Glomerular endothelial cell (primary cell): Measurements from ENCODE around the gene ADAM12. TPM values are rescaled to one million over a fixed set of nuclear protein-coding genes. Genes with fewer than 3 reads are reported as not detected.
"Not testable (repeated sequence)": the region's sequence is repeated elsewhere in the genome, so short reads cannot be mapped to it uniquely, and the experiment has no call there.

Experiments
- DNase-seq: peaks from one replicate; pipeline ENCODE4 v3.0.0-alpha.2; 2011; ENCODE audit warnings: low read depth, low spot score; ENCODE audit errors: extremely low read depth
- total RNA-seq: library from RNA; depleted of rRNA; stranded (reverse); fragments of >200 nt; gene quantifications from 2 replicates; pipeline ENCODE4 v1.2.3, GENCODE V29; 2015

The ADAM12 gene
- total RNA-seq, 1 donor from 2014 or later, result 15.4 TPM

DNA sequence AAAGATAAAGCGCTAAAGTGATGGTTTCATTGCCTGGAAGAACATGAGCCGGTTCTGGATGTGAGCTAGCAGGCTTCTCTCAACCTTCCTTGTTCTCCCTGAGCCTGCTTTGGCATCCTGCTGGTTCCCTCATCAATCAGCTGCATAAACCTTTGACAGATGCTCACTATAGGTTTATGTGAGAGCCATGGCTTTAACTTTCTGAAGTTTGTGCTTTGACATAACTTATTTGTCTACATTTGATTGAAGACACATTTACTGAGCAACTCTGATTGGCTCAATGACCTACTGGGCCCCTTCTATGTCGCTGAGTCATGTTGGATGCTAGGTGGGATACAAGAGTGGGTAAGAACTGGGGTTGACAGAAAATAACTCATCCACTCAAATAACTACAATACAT, 192.0 kb downstream of the ADAM12 start:
- DNase-seq, result no peak

DNA sequence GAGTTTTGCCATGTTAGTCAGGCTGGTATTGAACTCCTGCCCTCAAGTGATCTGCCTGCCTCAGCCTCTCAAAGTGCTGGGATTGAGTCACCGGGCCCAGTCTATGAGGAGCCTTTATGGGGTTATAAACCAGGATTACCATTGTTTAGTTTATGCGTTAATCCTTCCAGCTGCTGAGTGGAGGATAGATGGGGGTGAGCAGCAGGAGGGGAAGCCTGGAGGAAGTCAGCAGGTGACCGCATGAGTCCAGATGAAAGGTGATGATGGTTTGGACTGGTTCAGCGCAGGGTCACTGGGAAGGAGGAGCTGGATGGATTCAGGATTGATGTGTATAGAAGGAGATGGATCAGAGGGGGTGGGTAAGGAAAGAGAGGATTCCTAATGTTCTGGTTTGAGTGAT, 197.1 kb downstream of the ADAM12 start:
- DNase-seq, result no peak

DNA sequence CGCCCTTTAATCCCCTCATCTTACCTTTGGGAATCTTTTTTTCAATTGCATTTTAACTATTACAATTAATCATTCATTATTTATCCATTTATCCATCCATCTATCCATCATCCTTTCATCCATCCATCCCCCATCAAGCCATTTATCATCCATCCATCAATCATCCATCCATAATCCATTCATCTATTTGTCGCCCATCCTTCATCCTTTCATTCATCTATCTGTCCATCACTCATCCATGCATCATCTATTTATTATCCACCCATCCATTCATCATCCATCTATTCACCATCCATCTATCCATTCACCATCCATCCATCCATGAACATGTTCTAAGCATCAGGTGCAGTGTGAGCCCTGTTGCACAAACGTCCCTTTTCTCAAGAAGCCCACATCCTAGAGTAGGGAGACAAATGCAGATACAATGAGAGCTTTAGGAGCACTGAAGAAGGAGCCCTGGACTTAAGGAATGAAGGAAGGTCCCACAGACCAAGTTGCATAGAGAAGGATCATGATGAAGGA, 199.5 kb downstream of the ADAM12 start:
- no peak for DNase-seq

DNA sequence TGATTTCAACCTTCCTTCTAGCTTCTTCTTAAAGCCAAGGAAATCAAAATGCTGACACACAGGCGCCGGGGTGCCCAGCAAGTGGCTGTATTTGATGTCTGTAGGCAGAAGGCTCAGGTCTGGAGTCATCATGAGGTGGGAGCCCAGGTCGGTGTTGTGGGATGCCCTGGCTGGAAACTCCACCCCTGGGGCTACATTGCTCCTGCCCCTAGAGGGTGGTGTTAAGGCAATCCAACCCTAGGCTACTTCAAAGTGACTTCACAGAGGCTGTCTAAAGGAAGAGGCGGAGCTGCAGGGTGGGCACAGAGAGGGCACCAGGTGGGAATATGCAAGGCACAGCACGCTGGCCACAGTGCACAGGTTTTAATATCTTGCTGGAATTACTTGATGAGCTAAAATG, 200.9 kb downstream of the ADAM12 start:
- no peak for DNase-seq

DNA sequence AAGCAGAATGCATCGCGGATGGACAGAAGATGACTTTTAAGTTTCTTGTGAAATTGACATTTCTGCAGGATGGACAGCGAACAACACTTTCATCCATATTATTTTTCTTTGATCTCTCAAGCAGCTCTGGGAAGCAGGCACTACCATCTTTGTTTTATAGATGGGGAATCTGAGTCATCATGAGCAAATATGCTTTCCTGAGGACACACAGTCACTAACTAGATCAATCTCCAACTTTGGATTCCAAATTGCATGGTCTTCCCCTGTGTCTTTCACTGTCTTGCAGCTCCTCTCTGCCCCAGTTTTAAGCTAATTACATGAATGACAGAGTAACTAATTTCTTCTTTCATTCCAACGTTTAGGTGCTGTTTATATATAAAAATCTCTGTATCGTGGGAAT, 201.5 kb downstream of the ADAM12 start:
- no peak for DNase-seq

DNA sequence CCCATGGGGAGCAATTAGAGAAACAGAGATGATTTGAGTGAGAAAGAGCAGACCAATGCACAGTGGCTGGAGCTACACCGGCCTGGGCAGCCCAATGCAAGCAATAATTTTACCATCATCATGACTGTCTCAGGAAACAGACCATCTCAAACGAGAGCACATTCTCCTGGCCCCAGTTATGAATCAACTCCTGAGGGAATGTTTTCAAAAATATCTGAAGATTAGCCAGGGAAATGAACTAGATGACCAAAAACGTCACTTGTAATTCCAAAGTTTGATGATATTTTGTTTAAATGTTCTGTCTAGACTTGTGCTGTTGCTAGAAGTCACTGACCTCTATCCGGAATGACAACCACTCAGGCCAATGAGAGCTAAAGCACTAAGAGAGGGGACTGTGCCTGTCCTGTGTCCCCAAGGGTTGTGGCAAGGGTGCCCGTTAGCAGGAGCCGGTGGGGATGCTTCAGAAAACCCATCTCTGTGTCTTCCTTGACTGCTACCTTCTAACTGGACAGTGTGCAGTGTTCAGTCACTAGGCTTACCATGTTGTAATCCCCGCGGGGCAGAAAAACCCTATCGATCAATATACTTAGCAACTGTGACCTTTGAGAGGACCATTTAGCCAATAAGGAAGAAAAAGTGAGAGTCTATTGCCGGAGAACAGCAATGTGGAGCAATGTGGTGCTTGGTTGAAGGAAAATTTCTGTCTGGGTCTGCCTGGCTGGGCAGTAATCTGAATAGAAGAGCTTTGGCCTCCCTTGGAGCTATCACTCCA, 202.4 kb downstream of the ADAM12 start:
- DNase-seq, result no peak

DNA sequence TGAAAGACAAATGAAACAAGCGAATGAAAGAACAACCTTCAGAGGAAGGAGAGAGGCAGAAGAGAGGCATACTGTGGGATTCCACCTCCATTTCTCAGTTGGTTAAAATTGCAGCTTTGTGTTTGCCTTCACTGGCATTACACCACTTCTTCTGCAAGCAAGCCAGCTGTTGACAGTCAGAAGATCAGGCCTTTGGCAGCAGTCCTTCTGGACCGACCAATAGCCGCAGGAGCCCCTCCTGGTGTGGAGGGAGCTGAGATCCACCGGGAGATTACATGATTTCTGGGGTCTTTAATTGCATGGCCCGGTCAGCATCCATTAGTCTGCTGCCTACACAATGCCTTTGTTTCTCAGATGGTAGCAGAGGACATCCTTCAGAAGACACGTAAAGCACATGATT, 206.7 kb downstream of the ADAM12 start:
- DNase-seq, result no peak

DNA sequence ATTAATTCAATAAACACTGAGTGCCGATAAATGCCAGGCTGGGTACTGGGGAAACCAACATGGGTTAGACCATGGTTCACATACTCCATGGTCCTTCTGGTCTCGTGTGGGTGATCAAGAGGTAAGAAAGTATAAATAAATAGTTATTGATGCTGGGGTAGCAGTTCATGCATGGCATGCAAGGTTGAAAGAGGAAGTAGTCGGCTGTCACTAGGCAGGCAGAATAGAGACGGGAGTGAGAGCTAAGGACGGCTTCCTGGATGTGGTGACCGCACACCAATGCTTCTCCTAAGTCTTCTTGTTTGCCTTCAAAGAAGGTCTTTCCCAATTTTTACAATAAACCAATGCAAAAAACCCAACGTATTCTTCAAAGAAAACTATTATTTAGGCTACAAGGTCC, 208.6 kb downstream of the ADAM12 start:
- DNase-seq, result no peak

DNA sequence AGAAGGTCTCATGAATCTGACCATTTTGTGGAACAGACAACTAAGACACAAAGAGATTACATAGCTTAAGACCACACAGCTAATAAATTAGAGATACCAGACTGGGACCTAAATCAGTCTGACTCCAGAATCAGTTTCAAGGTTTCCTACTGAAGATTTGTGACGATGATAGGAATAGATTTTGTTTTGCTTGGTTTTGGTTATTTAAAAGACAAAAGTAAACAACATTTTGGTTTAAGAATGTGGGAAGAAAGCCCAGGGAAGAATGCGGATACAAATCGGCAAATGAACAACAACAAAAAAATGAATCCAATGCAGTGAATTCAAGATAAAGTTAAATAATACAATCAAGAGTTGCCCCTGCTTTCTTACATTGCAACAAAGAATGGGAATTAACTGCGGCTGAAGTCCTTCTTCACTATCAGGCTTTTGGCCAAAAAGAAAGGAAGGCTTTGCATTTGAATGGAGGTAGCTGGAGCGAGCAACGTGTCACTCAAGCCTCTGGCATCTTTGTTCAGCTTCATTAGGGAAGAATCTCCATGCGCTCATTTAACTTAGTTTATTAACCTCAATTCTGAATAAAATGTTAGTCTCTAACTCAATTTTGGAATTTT, 210.8 kb downstream of the ADAM12 start:
- DNase-seq, result no peak

DNA sequence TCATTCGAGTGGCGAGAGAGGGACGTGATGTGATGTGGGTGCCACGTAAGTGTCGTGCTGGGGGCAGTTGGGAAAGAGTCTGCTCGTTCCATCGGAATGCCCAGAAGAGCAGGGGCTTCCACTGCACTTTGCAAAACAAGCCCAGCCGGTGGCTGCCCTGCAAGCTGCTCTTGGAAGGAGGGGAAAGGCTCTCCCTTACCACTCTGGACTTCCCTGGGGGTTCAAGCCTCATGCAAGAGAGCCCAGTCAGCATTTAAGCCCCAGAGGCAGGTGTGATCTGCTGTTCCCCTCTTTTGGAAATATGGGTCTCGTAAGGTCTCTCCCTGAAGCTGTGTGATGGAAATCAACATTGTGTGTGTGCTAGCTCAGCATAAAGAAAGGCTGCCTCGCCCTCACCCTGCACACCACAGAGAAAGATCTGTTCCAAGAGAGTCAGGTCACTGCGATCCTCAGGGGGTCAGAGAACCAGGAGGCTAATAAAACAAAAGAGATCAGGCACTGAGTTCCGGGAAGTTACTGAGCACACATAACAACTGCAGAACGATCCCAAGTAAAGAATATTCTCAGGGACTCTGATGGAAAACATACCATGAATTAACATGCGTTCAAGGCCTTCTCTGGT, 212.5 kb downstream of the ADAM12 start:
- DNase-seq, result no peak

DNA sequence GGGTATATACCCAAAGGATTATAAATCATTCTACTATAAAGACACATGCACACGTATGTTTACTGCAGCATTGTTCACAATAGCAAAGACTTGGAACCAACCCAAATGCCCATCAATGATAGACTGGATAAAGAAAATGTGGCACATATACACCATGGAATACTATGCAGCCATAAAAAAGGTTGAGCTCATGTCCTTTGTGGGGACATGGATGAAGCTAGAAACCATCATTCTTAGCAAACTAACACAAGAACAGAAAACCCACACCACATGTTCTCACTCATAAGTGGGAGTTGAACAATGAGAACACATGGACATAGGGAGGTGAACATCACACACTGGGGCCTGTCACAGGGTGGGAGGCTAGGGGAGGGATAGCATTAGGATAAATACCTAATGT, 215.5 kb downstream of the ADAM12 start:
- not testable (repeated sequence) for DNase-seq

DNA sequence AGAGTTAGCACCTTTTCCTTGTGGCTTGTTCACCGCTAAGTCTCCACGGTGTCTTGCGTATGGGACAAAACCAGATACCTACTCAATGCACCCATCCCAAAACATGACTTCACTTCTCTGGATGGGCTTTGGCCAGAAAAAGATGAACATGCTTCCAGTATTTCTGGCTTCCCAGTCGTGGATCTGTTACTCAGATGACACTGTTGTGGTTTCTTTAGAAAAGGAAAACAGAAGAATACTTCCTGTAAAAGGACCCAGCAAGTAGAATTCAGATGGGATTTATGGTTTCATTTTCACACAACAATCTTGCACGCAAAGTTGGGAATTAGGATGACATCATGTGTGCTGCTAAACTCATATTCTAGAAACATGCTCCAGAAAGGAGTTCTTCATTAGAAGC, 216.7 kb downstream of the ADAM12 start:
- DNase-seq, result no peak

DNA sequence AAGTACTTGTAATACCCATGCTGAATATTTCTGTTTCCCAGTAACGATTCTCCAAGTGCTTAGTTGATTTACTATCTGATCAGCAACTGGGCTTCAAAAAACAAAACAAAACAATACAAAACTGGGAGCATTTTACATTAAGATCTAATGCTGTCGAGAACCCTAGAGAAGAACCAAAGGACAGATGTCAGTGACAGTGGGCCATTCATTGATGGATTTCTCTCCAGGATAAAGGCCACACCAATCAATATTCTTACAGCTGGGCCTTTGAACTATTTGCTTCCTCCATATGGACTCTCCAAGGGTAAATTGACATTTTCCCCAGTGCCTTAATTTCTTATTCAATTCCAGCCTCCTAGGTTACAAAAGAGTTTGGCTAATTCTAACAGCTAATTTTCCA, 217.5 kb downstream of the ADAM12 start:
- DNase-seq, result no peak

DNA sequence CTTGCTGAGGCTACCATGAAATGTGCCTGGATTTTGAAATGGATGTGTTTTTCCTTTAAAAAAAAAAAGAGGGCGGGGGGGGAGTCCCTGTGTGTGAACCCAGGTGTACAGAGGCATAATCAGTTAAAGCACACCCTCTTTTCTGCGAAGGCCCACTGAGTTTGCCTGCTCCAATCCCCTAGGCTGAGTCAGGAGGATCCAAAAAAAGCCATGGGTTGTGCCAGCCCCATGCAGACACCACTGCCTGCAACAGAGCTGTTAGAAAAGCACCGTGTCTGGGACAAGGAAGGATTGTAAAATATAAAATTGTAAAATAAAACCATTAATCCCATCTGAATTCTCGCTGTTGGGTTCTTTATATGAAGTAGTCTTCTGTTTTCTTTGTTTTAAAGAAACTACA, 217.9 kb downstream of the ADAM12 start:
- DNase-seq, result no peak

DNA sequence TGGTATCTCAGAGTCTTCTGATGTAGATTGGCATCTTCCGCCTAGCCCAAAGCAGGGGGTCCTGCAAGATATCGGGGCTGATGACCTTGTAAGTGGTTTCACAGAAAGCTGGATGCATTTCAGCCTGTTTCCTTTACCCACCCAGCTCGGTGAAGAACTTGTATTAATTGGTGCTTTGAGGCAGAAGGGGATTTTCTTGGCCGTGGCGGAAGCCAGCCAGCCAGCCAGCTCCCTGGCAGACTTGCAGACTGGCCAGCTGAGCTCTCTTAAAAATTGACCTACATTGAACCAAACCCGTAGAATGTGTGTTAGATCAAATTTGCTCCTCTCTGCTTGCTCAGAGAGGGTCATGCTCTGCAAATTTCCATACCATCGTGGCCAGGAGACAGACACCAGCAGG, 218.4 kb downstream of the ADAM12 start:
- no peak for DNase-seq

DNA sequence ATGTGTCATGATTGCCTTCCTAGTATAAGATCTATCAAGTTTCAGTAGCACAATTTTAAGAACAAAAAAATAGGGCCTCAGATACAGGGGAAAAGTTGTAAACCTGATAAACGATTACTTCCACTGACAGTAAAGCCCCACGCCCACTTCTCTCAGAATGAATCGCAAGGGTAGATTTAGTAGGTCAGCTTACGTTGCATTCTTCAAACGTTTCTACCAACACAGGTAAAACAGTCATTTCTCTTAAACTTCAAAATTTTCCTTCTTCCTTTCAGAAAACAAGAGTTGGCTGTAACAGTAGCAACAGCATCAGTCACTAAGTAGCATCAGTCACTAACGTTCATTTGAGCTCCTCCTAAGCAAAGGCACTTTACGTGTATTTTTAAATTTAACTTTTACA, 221.5 kb downstream of the ADAM12 start:
- no peak for DNase-seq

DNA sequence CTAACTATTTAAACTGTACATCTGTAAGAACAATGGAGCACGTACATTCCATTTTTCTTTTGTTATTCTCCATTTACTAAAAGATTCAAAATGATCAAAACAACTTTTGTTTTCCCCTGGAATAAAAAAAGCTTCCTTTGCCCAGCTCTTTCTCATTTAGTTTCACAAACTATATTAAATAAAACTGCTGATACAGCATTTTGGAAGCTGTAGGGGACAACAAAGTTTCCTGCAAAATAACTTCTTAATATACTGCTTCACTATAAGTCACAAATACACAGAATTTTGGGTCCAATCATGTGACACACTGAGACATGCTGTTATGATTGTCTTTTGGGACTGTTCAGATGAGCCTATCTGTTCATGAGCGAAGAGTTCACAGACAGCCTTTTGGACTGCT, 222.4 kb downstream of the ADAM12 start:
- no peak for DNase-seq

DNA sequence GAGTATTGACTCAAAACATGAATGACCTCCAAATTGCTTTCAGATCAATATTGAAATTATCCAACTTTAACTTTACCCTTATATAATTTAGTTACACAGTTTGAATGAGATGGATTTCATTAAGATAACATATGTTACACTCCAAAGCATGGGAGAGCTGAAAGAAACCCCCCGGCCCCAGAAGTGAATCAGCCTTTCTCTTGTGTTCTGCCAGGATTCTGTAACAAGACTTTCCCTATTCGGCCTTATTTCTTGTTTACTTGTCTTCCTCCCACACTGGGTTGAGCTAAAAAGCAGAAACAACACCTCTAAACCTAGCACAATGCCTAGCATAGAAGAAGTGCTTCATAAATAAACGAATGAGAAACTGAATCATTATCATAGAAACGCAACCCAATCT, 224.8 kb downstream of the ADAM12 start:
- no peak for DNase-seq

DNA sequence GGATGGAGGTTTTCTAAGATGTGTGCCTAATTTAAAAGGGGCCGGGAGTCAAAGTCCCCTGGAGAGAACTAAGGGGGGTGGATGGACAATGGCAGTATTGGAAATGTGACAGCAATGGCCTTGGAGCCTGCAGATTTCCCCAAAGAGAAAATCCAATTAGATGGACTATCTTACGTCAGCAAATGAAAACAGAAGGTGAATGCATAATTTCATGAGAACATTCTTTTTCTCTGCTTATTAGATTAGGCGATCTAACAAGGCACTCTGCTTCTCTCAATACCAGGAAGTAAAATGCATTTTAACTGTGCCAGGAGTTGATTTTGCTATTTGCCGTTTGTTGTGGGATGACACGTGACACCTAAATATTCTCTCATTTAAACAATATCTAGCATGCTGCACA, 226.6 kb downstream of the ADAM12 start:
- no peak for DNase-seq

DNA sequence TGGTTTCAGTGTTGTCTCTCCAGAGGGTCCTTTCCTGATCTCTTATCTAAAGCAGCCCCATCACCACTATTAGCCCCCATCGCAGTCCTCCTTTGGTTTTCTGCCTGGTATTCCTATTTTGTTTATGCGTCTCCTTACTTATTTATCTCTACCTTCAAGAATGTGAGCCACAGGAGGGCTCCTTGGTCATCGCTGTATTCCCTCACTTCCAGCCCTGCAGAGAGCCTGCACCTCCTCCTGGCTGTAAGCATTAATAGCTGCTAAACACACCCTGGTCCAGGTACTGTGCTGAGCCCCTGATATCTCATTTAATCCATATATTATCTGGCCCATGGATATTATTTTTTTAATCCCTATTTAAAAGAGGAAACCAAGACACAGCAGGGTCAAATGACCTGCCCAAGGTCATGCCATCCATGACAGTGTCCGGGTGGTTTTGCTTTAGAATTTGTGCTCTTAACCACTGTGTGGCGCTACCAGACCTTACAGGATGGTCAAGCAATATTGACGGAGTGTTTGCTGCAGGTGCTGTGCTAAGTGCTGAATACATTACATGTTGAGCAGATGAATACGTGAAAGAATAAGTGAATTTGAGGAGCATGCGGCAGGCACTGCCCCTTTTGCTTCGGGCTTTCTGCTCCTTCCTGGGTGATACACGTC, 227.2 kb downstream of the ADAM12 start:
- no peak for DNase-seq

DNA sequence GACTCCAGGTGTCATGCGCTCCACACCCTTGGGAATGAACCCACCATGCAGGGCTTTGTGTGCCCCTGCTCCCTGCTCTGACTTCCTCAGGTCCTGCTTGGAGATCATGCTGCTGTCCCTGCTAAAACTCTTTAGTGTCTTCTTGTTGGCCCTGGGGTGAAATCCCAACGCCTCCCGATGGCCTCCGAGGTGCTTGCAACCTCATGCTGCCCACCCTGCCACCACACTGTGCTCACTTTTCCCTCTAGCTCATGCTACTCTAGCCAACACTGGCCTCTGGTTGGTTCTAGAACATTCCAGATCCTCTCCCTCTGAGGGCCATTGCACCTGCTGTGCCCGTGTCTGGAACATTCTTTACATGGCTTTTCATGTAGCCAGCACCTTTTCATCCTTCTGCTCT, 227.7 kb downstream of the ADAM12 start:
- no peak for DNase-seq
